CD4-positive, alpha-beta T cell treated with Interleukin-15 for 1 hour (primary cell): Measurements from ENCODE around the gene ACADSB.

Experiments used
- DNase-seq: peaks from one replicate; pipeline ENCODE4 v3.0.0-alpha.2; 2020

ACADSB gene

GRCh38 chr10:123103944-123104343 is 95.1 kb downstream of the ACADSB start:
- no peak for DNase-seq
